ENCODE measurements around the gene MED15.
"Not testable (repeated sequence)": the region's sequence is repeated elsewhere in the genome, so short reads cannot be mapped to it uniquely, and the experiment has no call there.

Gene MED15

GRCh38 chr22:20588092-20588842, 80.9 kb downstream of the MED15 start:
- H3K4me3 ChIP-seq, result no peak overlapping the region
- no peak overlapping the region for H3K27ac ChIP-seq
- TF ChIP-seq FOXP2 (optimal IDR thresholded peaks at IDR 0.05; ENCODE audit: control extremely low read depth, extremely low read length, insufficient read depth) (no peak), EZH2 (IDR thresholded peaks at IDR 0.05) (no peak), POLR2AphosphoS5 (IDR thresholded peaks at IDR 0.05; ENCODE audit: borderline replicate concordance, low read depth, low read length) (no peak)
- DNase-seq (ENCODE audit: low read depth, low spot score), result no peak
- no peak overlapping the region for H3K9ac ChIP-seq (ENCODE audit: insufficient read length)
- H3K9me3 ChIP-seq (ENCODE audit: low read depth, low read length), result no peaks in the 10 kb centered on the region
- H3K36me3 ChIP-seq (ENCODE audit: insufficient read depth, low read length), result peaks cover 24% of the 10 kb centered on the region; the same call in 1 of the 2 replicates

- Histone ChIP-seq H3K9me3 (ENCODE audit: low read depth, low read length) (no peaks in the 10 kb centered on the region), H3K4me3 (no peak overlapping the region), H3K36me3 (ENCODE audit: insufficient read depth, low read length) (peaks cover 17% of the 10 kb centered on the region; the same call in 1 of the 2 replicates), H3K27ac (no peak overlapping the region), H3K9ac (ENCODE audit: insufficient read length) (no peak overlapping the region)
- TF ChIP-seq POLR2AphosphoS5 (IDR thresholded peaks at IDR 0.05; ENCODE audit: borderline replicate concordance, low read depth, low read length) (no peak), FOXP2 (optimal IDR thresholded peaks at IDR 0.05; ENCODE audit: control extremely low read depth, extremely low read length, insufficient read depth) (no peak), EZH2 (IDR thresholded peaks at IDR 0.05) (no peak)
- no peak for DNase-seq (ENCODE audit: low read depth, low spot score)
These were observed 81.6 kb downstream of the MED15 start for GRCh38 chr22:20588843-20589581.

- Histone ChIP-seq H3K9ac (ENCODE audit: insufficient read length) (no peak overlapping the region), H3K27ac (no peak overlapping the region), H3K9me3 (ENCODE audit: low read depth, low read length) (no peaks in the 10 kb centered on the region), H3K36me3 (ENCODE audit: insufficient read depth, low read length) (peaks cover 11% of the 10 kb centered on the region; the same call in 1 of the 2 replicates), H3K4me3 (no peak overlapping the region)
- TF ChIP-seq POLR2AphosphoS5 (IDR thresholded peaks at IDR 0.05; ENCODE audit: borderline replicate concordance, low read depth, low read length) (no peak), EZH2 (IDR thresholded peaks at IDR 0.05) (no peak), FOXP2 (optimal IDR thresholded peaks at IDR 0.05; ENCODE audit: control extremely low read depth, extremely low read length, insufficient read depth) (no peak)
- DNase-seq (ENCODE audit: low read depth, low spot score), result no peak
These were observed 82.4 kb downstream of the MED15 start for GRCh38 chr22:20589614-20590476.

- Histone ChIP-seq H3K9me3 (ENCODE audit: low read depth, low read length) (no peaks in the 10 kb centered on the region), H3K27ac (no peak overlapping the region), H3K4me3 (no peak overlapping the region), H3K9ac (ENCODE audit: insufficient read length) (no peak overlapping the region), H3K36me3 (ENCODE audit: insufficient read depth, low read length) (peaks cover 3% of the 10 kb centered on the region; the same call in 1 of the 2 replicates)
- TF ChIP-seq EZH2 (IDR thresholded peaks at IDR 0.05) (no peak), FOXP2 (optimal IDR thresholded peaks at IDR 0.05; ENCODE audit: control extremely low read depth, extremely low read length, insufficient read depth) (no peak), POLR2AphosphoS5 (IDR thresholded peaks at IDR 0.05; ENCODE audit: borderline replicate concordance, low read depth, low read length) (no peak)
- no peak for DNase-seq (ENCODE audit: low read depth, low spot score)
These were observed 83.3 kb downstream of the MED15 start for GRCh38 chr22:20590477-20591294.

GRCh38 chr22:20591295-20591645, 83.9 kb downstream of the MED15 start:
- Histone ChIP-seq H3K4me3 (no peak overlapping the region), H3K36me3 (ENCODE audit: insufficient read depth, low read length) (peaks cover 2% of the 10 kb centered on the region; the same call in 1 of the 2 replicates), H3K9me3 (ENCODE audit: low read depth, low read length) (no peaks in the 10 kb centered on the region), H3K27ac (no peak overlapping the region), H3K9ac (ENCODE audit: insufficient read length) (no peak overlapping the region)
- DNase-seq (ENCODE audit: low read depth, low spot score), result no peak
- no peak for TF ChIP-seq EZH2 (IDR thresholded peaks at IDR 0.05)
- no peak for TF ChIP-seq FOXP2 (optimal IDR thresholded peaks at IDR 0.05; ENCODE audit: control extremely low read depth, extremely low read length, insufficient read depth)
- no peak for TF ChIP-seq POLR2AphosphoS5 (IDR thresholded peaks at IDR 0.05; ENCODE audit: borderline replicate concordance, low read depth, low read length)

GRCh38 chr22:20591660-20592310, 84.4 kb downstream of the MED15 start:
- Histone ChIP-seq H3K27ac (no peak overlapping the region), H3K9ac (ENCODE audit: insufficient read length) (no peak overlapping the region), H3K9me3 (ENCODE audit: low read depth, low read length) (no peaks in the 10 kb centered on the region), H3K4me3 (no peak overlapping the region), H3K36me3 (ENCODE audit: insufficient read depth, low read length) (no peaks in the 10 kb centered on the region; the same call in 1 of the 2 replicates)
- TF ChIP-seq FOXP2 (optimal IDR thresholded peaks at IDR 0.05; ENCODE audit: control extremely low read depth, extremely low read length, insufficient read depth) (no peak), EZH2 (IDR thresholded peaks at IDR 0.05) (no peak), POLR2AphosphoS5 (IDR thresholded peaks at IDR 0.05; ENCODE audit: borderline replicate concordance, low read depth, low read length) (no peak)
- no peak for DNase-seq (ENCODE audit: low read depth, low spot score)

- not testable (repeated sequence) for H3K9me3 ChIP-seq (ENCODE audit: low read depth, low read length); DNase-seq (ENCODE audit: low read depth, low spot score); H3K4me3 ChIP-seq; H3K36me3 ChIP-seq (ENCODE audit: insufficient read depth, low read length); H3K9ac ChIP-seq (ENCODE audit: insufficient read length); H3K27ac ChIP-seq
These were observed 86.6 kb downstream of the MED15 start for GRCh38 chr22:20594038-20594437.

- not testable (repeated sequence) for DNase-seq (ENCODE audit: low read depth, low spot score); H3K9me3 ChIP-seq (ENCODE audit: low read depth, low read length); H3K4me3 ChIP-seq; H3K27ac ChIP-seq; H3K9ac ChIP-seq (ENCODE audit: insufficient read length); H3K36me3 ChIP-seq (ENCODE audit: insufficient read depth, low read length)
These were observed 87.1 kb downstream of the MED15 start for GRCh38 chr22:20594486-20594885.

Measured in SK-N-MC (cell line).